Suprapubic skin (tissue), 4 donors: Measurements from ENCODE around the gene OR56A3.

Source experiments
- EP300 ChIP-seq: sonication (generic); formaldehyde crosslinking; IDR thresholded peaks from one replicate; pipeline ENCODE4 v1.6.1; 2017; ENCODE audit warnings: antibody characterized with exemption
- POLR2AphosphoS5 ChIP-seq, 3 donors: sonication (generic); formaldehyde crosslinking; IDR thresholded peaks; one replicate each; pipeline ENCODE4 v1.6.1; 2017; ENCODE audit warnings: antibody characterized with exemption in 3 of 3
- TF ChIP-seq, protein P1 (sequence below), 2 donors: fragments of 200-600 bp in 1 of 2; fragments of 450-650 bp in 1 of 2; sonication (generic) in 1 of 2; IDR thresholded peaks; one replicate each; pipeline ENCODE4 v1.5.1; 2016 to 2019; ENCODE audit warnings: antibody characterized with exemption in 2 of 2, mild to moderate bottlenecking in 1 of 2, moderate library complexity in 1 of 2

DNA sequence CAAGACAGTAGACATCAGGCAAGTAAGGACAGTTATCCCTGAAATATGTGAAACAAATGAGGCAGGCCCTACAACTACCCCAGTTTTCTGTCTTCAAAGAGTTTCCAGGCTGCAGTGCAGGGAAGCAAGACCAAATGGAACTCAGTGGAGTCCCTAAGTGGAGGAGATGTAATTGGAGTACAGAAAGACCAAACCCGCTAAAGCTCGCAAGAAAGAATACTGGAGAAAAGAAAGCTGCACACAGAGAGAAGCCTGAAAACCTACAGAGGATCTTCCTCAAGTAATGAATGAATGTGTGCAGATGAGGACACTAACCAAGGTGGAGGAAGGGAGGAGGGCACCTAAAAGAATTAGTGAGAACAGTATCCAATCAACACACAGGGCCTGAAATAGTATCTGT lies 1.3 kb upstream of the OR56A3 start:
- TF ChIP-seq, protein P1, sequence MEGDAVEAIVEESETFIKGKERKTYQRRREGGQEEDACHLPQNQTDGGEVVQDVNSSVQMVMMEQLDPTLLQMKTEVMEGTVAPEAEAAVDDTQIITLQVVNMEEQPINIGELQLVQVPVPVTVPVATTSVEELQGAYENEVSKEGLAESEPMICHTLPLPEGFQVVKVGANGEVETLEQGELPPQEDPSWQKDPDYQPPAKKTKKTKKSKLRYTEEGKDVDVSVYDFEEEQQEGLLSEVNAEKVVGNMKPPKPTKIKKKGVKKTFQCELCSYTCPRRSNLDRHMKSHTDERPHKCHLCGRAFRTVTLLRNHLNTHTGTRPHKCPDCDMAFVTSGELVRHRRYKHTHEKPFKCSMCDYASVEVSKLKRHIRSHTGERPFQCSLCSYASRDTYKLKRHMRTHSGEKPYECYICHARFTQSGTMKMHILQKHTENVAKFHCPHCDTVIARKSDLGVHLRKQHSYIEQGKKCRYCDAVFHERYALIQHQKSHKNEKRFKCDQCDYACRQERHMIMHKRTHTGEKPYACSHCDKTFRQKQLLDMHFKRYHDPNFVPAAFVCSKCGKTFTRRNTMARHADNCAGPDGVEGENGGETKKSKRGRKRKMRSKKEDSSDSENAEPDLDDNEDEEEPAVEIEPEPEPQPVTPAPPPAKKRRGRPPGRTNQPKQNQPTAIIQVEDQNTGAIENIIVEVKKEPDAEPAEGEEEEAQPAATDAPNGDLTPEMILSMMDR (IDR thresholded peaks at IDR 0.05) = no peak
- no peak for TF ChIP-seq POLR2AphosphoS5 (IDR thresholded peaks at IDR 0.05)
- TF ChIP-seq EP300 = no peak
